Stromal cell of bone marrow (primary cell): ENCODE measurements around the gene CARMIL1.

Source experiments
- DNase-seq: peaks from one replicate; pipeline ENCODE4 v3.0.0-alpha.2; 2012; ENCODE audit warnings: low read depth

The CARMIL1 gene

GRCh38 chr6:25446830-25447569, 167.8 kb downstream of the CARMIL1 start:
- DNase-seq: no peak

GRCh38 chr6:25447570-25447929, 168.4 kb downstream of the CARMIL1 start:
- DNase-seq: no peak

GRCh38 chr6:25448965-25449538, 169.9 kb downstream of the CARMIL1 start:
- DNase-seq: no peak

- no peak for DNase-seq
Observed at GRCh38 chr6:25449774-25450173, 170.6 kb downstream of the CARMIL1 start.

GRCh38 chr6:25450469-25451198, 171.5 kb downstream of the CARMIL1 start:
- no peak for DNase-seq

- no peak for DNase-seq
Observed at GRCh38 chr6:25452031-25452430, 172.9 kb downstream of the CARMIL1 start.

GRCh38 chr6:25453288-25453687, 174.1 kb downstream of the CARMIL1 start:
- DNase-seq: no peak

GRCh38 chr6:25454136-25454535, 175.0 kb downstream of the CARMIL1 start:
- no peak for DNase-seq

GRCh38 chr6:25456249-25457040, 177.3 kb downstream of the CARMIL1 start:
- DNase-seq: no peak

GRCh38 chr6:25457516-25457915, 178.3 kb downstream of the CARMIL1 start:
- DNase-seq: no peak

- peak; percentile 66 for DNase-seq
Observed at GRCh38 chr6:25458485-25458884, 179.3 kb downstream of the CARMIL1 start.

GRCh38 chr6:25462235-25462897, 183.2 kb downstream of the CARMIL1 start:
- DNase-seq: no peak

GRCh38 chr6:25463441-25463840, 184.3 kb downstream of the CARMIL1 start:
- no peak for DNase-seq

- no peak for DNase-seq
Observed at GRCh38 chr6:25464225-25464624, 185.1 kb downstream of the CARMIL1 start.

- no peak for DNase-seq
Observed at GRCh38 chr6:25465941-25466340, 186.8 kb downstream of the CARMIL1 start.

- DNase-seq: no peak
Observed at GRCh38 chr6:25468881-25469280, 189.7 kb downstream of the CARMIL1 start.

- no peak for DNase-seq
Observed at GRCh38 chr6:25469797-25470388, 190.7 kb downstream of the CARMIL1 start.

GRCh38 chr6:25472306-25472705, 193.1 kb downstream of the CARMIL1 start:
- DNase-seq: no peak

- no peak for DNase-seq
Observed at GRCh38 chr6:25472906-25473305, 193.7 kb downstream of the CARMIL1 start.

GRCh38 chr6:25473447-25473846, 194.3 kb downstream of the CARMIL1 start:
- DNase-seq: no peak

- DNase-seq: no peak
Observed at GRCh38 chr6:25476126-25476525, 197.0 kb downstream of the CARMIL1 start.
